Heart left ventricle (tissue), 13 donors: ENCODE data around the gene CKLF.

Experiments
- POLR2A ChIP-seq, 2 donors: fragments of 450-650 bp; IDR thresholded peaks; one replicate each; pipeline ENCODE4 v1.6.1; 2017; ENCODE audit warnings: antibody characterized with exemption in 2 of 2, mild to moderate bottlenecking in 2 of 2, moderate library complexity in 2 of 2
- TF ChIP-seq, protein P1 (sequence below), 12 donors: fragments of 200-600 bp; sonication (generic) in 4 of 12; IDR thresholded peaks; one replicate each; pipeline versions ENCODE4 v1.5.0 to v1.8.0; 2018 to 2022; ENCODE audit warnings: antibody characterized with exemption in 12 of 12, mild to moderate bottlenecking in 5 of 12
- donor health status: ischemic (EF 13 %, LVEDD 7.1; RV severe dilation, severe dysfunction).
- donor health status: DM: no; HTN: yes; CAD: no.
- donor health status: DM: no; HTN: no; CAD: no.
- donor health status: ischemic (EF 25% LVEDD 6.9; RV normal size, moderate dysfunction).
- donor health status: ischemic (EF 25% LVEDD 5.7; RV mildly dilated, moderate dysfunction).
- donor health status: ischemic (EF 35%, LVEDD 5.7; RV mildly dilated, moderate dysfunction).
- donor health status: nonischemic (EF 11% LVEDD 7.7; RV severe dilation, severe dysfunction).
- donor health status: DM: yes; HTN: yes; CAD: no.
- donor health status: PGD.
- donor health status: ischemic (EF 29% LVEDD 5.4; RV normal size, mild dysfunction).
- donor health status: nonischemic (EF 23%, LVEDD 6.1; RV moderate dilation, normal function).

DNA sequence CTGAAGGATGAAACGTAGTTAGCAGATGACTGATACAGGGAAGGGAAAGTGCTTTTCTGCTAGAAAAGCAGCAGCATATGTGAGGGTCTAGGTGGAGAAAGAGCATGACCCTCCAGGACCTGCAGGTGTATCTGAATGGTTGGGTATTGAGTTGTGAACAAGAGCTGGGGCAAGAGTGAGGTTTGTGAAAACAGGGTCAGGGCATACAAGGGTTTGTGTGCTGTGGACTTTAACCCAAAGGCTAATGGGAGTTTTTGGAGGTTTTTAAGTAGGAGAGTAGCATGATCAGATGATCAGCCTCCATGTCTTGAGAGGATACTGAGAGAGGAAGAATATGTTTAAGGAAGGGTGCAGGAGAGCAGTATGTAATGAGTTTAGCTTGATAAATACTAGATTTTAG is 7.7 kb downstream of the CKLF start:
- TF ChIP-seq, protein P1, sequence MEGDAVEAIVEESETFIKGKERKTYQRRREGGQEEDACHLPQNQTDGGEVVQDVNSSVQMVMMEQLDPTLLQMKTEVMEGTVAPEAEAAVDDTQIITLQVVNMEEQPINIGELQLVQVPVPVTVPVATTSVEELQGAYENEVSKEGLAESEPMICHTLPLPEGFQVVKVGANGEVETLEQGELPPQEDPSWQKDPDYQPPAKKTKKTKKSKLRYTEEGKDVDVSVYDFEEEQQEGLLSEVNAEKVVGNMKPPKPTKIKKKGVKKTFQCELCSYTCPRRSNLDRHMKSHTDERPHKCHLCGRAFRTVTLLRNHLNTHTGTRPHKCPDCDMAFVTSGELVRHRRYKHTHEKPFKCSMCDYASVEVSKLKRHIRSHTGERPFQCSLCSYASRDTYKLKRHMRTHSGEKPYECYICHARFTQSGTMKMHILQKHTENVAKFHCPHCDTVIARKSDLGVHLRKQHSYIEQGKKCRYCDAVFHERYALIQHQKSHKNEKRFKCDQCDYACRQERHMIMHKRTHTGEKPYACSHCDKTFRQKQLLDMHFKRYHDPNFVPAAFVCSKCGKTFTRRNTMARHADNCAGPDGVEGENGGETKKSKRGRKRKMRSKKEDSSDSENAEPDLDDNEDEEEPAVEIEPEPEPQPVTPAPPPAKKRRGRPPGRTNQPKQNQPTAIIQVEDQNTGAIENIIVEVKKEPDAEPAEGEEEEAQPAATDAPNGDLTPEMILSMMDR (IDR thresholded peaks at IDR 0.05) = no peak
- TF ChIP-seq POLR2A (IDR thresholded peaks at IDR 0.05) = no peak
